NK-92 (cell line): Measurements from ENCODE around the gene FIBCD1.

Source experiments
- DNase-seq: peaks from one replicate; lab custom pipeline; 2025; ENCODE audit not compliant: unreplicated experiment; lab: John Stamatoyannopoulos, UW

FIBCD1 gene

DNA sequence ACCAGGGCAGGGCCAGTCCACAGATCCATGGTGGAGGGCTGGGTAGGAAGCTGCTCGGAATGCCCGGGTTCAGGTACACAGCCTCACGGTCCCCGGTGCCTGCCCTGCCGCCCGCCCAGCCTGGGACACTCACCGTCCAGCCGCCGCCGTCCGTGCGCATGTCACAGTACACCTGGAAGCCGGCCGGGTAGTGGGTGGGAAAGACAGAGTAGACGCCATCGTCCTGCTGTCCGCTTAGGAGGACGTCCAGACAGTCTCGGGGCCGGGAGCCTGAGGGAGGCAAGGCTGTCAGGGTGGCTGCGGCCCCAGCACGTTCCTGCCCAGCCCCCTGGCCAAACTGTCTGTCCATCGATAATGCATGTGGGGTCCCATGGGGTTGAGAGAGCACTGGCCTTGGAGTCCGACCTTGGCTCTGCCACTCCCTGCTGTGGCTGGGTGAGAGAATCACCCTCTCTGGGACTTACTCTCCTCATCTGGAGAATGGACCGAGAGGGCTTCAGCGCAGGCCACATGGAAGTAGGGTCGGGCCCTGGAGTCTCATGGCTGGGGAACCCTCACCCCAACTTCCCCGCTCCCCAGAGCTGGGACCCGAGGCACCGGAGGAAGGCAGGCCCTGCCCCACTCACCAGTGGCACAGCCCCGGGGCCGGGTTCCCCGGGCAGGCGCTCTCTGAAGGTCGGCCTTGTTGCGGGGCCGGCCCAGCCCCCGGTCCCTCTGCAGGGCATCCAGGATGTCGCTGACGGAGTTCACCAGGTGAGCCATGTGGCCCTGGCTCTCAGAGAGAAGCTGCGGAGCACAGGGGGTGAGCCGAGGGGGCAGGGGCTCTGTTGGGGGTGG is 15.2 kb downstream of the FIBCD1 start:
- DNase-seq, result no peak

DNA sequence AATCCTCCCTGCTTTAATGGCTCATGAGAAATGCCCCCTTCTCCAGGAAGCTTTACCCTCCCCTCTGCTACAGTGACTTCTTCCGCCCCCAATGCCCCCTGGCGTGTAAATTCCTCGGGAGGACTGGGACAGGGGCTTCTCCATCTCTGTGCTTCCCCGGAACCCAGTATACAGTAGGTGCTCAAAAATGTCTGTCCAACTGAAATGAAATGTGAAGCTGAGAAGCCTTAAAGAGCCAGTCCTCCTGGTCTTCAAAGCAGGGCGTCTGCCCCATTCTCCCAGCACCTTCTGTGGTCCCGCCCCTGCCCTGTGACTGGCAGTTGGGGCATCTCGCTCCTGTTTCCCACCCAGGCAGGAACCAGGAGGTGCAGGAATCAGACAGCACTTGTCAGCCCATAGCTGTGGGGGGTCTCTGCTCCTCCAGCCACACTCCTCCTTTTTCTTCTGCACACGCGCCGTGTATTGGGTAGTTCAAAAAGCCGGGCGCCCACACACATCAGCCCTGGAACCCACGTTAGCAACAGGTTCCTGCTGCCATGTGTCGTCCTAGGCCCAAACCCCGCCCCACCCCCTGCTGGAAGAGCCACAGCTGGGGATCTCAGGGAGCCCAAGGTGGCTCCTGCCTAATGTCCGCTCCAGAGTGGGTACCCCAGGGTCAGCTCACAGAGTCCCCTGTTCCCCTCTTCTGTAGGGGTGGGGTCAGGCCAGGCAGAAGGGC is 16.0 kb downstream of the FIBCD1 start:
- no peak for DNase-seq

DNA sequence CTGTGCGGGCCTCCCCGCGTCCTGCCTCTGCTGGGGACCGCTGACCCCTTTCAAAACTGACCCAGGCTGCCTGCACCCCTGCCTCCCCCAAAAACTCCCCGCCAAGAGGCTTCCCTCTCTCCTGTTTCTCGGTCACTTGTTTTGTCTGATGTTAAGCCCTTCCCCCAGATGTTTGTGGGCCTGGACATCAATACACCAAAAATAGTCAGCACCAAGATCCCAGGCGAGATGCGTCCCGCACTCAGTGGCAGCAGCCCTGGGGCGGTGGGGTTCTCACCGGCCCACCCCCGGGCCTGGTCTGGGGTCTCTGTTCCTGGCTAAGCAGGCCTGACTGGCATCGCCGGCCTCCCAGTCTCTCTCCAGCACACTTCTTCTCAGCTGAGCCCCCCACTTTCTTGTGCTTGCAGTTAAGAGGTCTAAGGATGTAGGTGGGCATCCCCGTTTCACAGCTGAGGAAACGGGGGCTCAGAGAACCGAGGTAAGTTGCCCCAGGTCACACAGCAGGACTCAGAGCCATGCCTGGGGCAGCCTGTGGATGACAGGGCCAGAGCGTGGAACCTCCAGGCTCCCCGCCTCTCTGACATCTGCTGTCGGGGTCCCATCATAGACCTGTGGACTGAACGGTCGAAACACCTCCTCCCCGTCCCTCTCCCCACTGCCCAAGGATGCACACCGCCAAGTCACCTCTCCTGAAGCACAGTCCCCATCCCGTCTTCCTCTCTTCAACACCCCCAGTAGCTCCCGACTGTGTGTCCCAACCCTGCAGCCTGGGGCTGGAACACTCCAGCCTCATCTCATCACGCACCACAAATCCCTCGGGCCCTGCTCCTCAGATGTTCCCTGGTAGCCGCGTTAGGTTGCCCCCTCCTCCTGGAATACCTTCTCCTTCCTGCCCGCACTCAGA is 16.8 kb downstream of the FIBCD1 start:
- no peak for DNase-seq

DNA sequence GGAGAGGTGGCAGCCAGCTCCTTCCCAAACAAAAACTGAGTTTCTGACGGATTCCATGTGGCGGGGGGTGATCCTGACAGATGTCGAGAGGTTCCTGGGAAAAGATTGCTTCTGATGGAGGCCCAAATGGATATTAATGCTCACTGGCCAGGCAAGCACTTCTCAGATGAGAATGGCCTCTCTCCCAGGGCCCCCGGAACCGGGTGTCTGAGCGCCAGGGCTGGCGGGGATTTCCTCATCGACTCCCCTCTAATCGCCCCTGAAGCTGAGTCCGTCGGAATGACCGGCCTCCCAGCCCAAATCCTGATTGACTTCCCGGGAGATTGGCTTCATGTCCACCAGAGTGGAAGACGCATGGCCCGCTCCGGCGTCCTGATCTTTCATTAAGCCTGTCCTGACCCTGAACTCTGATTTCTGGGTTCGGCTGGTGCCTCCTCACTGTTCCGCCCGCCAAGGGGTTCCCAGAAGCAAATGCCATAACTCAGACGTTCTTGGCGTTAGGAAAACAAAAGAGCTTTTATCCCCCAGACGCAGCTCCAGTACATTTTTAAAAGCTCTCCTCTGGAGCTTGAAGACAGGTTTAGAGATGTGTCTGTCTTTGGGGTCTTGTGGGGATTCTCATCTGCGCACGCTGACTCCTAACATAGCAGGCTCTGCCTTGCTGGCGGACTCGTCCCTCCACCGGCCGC is 17.6 kb downstream of the FIBCD1 start:
- no peak for DNase-seq

DNA sequence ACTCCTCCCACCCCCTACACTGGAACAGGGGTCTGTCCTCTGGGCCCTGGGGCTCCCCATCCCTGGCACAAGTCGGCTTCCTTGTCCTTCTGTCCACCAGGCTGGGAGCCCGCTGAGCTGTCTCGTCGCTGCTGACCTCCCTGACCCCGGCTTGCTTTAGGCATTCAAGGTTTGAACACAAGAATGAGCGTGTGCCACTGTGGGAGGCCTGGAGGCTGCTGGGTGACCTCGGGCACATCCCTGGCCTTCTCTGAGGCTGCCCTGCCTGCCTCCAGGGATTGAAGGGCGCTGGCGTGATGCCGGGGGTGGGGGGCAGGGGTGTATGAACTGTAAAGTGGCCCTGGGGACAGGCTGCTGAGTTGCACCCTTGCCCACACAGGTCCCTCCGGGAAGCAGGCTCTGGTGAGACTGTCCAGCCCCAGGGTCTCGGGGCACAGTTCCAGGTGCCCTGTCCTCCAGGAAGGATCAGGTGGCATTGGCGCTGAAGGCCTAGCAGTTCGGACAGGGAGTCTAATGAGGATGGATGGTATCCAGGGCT is 18.2 kb downstream of the FIBCD1 start:
- no peak for DNase-seq

DNA sequence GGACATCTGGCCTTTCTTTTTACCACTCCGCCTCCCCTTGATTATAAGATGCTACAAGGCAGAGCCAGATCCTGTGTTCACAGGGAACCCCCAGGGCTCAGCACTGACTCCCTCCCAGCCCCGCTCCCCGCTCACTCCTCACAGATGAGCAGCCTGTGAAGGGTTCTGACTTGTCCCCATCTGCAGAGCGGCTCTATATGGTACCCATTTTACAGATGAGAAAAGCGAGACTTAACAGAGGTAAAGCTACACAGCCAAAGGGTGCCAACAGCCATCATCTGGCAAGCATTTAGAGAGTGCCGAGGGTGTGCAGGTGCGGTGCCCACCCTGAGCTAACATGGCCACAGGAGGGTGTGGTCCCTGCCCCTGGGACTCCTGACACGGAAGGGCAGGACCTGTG is 18.8 kb downstream of the FIBCD1 start:
- DNase-seq, result no peak

DNA sequence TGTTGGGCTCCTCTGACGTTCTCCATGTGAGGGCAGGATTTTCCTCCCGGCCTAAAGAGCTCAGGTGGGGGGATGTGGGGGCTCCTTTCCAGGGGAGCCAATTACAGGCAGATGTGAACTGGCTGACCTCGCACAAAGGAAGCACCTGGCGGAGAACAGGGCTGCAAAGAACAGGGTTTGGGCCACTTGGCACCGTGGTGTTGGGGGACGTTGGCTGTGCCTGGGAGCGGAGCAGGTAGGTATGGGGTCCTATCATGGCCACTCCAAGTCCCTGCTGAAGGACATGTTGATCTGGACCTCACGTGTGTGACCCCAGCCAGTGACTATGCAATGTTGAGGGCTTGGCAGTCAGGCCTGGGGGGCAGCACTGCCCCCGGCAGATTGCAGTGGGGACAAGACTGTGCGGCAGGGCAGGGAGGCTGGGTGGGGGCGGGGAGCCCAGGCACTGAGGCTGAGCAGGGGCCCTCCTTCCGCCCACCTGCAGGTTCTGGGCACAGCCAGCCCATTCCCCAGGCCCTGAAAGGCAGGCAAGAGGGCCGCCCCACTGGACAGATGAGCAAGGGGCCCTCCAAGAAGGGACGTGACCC is 19.4 kb downstream of the FIBCD1 start:
- DNase-seq, result no peak

DNA sequence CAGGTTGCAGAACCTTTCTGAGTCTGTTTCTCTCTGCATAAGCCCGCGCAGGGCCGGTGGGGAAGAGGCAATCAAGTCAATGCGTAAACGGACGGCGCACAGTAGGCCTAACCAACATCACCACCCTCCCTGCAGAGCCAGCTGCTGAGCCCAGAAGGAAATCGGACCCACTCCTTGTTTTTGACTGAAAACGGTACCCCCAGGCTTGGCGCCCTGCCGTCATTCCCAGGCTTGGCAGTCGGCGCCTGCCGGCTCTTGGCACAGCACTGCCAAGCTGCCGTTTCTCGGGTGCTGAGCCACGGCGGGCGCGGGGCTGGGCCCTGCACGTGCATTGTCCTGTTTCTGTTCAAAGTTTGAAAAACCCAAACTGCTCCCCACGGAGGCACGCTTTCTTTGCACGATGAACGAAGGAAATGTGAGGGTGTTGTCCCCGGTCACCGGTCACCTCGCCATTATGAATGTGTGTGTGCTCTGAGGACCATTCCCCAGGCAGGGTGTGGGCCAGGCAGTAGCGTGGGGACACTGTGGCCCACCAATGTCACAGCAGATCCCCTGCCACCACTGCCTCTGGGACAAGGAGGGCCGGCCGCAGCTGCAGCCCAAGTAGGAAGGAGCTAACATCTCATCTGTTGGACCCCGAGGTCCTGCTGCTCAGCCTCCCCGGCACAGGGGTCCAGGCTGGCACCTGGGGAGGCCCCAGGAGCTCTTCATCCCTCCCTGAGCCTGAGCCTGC is 20.1 kb downstream of the FIBCD1 start:
- no peak for DNase-seq

DNA sequence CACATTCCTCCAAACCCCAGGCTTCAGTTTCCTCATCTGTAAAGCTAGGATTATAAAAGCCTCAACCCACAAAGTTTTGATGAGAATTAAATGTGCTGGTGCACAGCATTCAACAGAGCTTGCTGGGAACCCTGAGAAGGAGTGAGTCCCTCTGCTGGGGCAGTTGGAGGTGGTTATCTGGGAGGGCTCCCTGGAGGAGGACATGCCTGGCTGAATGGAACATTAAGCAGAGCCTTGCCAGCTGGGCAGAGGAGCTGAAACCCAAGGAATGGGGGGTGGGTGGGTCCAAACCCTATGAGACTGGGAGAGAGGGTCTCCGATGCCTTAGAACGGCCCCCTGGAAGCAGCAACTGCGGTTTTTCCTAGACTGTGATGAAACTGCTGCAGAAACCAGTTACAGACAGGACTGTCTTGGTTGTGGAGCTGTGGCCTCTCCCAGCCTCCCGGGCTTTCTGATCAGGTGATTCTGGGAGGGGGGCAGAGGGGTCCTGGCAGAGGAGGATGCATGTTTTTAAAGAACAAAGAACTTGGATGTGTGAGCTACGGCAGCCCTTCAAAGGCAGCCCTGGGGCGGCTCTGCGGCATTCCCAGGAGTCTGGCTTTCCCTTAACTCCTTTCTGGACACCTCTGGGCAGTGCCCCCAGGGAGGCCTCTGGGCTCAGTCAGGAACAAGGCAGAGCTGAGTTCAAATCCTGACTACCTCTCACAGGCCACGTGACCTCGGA is 20.8 kb downstream of the FIBCD1 start:
- no peak for DNase-seq

DNA sequence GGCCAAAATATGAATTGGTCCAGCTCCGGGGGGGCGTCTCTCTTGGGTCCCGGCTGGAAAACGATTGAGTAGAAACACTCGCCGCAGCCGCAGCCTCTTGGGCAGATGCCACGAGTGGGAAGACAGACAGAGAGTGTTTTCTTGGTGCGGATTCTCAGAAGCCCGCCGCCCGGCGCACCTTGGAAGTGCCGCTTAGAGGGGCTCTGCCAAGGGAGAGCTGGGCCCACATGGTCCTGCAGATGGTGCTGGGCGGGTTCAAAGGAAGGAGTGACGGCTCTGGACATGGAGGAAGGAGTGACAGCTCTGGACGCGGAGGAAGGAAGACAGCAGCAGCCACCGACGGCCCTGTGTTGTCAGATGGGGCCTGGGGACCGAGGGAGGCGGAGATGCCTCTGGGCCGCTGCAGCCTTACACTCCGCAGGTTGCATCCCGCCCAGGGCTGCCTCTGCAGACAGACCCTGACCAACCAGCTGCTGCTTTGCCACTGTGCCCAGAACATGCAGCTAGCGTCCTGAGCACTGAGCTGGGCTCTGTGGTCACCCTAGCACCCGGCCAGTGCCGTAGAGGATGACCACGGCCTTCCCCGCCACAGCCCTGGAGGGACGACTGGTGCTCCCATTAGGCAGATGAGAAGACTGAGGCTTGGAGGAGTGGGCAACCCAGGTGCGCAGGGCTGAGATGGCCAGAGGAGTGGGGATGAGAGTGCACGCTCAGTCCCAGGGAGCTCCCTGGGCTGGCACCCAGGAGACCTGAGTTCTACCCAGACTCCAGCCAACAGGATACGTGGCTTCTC is 21.7 kb downstream of the FIBCD1 start:
- DNase-seq, result no peak

DNA sequence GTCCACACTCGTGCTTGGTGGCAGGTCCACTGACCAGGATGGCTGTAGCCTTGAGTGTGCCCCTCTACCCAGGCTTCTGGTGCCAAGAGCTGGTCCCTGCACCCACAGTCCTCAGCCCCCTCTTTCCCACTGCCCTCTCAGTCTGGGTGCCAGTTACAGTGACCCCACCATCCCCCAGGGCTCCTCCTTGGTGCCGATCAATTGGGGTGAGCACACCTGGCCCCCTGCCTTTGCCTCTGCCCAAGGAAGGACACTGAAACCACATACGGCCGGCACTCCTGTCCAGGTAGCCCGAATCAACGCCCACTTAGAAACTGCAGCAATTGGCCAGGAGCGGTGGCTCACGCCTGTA is 24.0 kb downstream of the FIBCD1 start:
- DNase-seq, result no peak

DNA sequence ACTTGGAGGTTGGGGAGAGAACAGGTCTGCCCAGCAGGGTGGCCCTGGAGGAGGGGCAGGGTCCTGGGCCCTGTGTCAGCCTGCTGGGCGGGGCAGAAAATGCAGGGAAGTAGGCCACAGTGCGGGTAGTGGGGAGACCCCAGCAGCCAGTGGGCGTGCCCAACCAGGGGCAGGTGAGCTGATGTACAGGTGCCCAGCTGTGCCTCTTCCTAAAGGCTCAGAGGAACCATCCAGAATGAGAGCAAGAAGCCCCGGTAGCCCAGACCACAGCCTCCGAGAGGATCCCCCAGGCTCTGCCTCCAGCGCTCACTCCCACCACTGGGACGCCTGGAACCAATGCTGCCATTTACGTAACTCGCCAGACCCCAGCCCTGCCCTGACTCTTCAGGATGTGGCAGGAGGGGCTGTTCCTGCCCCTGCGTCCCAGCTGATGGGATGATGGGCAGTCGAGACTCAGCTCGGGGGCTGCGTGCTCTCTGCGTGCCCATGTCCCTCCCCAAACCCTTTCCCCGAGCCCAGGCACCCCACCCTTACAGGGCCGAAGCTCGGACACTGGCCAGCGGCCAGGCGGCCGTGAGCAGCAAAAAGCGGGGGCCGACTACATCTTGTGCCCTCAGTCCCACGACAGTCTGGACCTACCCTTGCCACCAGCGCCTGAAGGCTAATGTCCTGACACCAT is 24.5 kb downstream of the FIBCD1 start:
- DNase-seq, result no peak

DNA sequence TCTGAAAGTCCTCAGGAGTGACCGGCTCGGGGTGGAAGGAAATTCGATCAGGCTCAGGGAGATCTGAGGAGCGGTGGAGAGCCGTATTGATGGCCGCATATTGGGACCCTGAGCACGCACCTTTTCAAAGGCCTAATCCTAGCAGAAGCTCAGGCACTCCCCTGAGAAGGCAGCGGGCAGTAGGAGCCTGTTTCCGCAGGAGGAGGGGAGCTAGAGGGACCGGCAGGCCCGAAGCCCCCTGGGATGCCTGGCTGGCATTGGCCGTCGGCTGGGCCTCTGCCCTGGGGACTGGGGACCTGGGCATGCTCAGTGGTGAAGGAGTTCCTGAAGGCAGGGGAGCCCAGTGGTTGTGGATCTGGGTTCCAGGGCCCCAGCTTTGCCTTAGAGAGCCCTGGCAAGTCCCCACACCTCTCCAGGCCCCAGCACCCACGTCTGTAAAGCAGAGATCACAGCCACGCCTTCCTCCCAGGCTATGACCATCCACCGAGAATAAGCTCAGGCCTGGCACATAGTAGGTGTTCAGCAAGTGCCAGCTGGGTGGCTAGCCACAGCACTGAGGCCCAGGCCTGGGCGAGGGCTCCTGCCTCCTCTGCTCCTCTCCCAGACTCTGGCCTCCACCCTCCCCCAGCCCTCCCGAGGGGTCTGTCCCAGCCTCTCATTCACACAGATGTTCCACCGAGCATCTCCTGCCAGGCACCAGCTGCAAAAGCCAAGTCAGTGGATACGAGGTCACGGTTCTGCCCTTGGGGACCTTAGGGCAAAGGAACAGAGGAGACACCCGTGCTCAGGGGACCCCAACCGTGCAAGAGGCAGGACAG is 25.2 kb downstream of the FIBCD1 start:
- no peak for DNase-seq

DNA sequence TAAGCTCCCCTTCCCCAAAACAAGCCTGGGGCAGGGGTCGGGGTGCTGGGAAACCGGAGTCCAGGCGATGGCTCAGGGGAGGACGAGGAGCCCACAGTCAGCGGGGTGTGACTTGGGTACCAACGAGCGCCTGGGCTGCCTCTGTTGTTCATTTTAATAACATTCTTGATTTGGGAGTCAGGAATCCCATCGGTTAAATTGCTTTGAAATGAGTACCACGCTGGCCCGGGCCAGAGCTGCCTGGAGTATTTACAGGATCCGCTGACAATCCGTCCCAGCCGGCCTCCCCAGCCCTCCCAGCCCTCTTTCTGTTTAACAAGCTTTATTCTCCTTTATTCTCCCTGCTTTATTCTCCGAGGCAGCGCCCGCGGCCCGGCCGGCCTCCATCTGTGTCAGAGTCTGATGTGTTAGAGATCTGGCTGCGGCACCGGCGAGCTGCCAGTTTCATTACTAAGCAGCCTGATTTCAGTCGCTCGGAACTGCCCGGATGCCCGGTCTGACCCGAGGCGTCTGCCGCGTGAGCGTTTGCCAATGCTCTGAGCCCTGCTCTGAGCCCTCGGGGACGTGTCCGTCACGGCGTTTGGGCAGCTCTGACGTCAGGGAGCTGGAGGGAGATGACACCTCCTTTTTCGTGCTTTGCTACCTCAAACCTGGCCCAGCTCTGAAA is 26.0 kb downstream of the FIBCD1 start:
- DNase-seq, result no peak

DNA sequence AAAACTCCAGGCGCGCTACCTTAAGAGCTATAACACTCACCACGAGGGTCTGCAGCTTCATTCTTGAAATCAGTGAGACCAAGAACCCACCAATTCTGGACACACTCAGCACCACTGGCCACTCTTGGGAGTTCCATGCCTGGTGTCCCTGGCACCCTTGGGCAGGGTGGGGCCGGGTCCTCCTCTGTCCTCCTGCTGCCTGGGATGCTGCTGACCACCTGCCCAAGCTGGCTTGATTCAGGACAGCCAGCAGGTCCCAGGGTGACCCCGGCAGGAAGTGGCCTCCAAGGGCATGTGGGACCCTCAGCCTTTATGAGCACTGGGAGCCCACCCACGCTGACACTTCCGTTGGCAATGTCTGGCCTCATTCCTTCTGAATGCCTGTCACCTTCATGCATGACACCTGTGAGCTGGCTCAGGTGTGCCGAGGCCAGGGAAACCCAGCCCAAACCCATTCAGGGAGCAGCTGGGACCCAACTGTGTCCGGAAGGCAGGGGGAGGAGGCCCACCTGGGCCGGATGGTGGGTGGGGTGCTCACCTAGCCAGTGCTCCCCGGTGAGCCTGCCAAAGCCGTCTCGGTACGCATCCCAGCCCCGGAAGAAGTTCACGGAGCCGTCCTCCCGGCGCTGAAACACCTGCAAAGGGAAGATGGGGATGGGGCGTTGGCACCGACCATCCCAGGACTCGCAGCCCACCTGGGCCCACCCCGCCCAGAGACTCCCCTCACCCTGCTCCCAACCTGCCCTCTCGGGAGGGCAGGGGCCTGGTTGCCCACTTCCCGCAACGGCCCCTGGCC is 27.6 kb downstream of the FIBCD1 start:
- DNase-seq, result no peak
